ENCODE results near the gene ZNF677.
"Not testable (repeated sequence)": the region's sequence is repeated elsewhere in the genome, so short reads cannot be mapped to it uniquely, and the experiment has no call there.

ZNF677 gene

DNA sequence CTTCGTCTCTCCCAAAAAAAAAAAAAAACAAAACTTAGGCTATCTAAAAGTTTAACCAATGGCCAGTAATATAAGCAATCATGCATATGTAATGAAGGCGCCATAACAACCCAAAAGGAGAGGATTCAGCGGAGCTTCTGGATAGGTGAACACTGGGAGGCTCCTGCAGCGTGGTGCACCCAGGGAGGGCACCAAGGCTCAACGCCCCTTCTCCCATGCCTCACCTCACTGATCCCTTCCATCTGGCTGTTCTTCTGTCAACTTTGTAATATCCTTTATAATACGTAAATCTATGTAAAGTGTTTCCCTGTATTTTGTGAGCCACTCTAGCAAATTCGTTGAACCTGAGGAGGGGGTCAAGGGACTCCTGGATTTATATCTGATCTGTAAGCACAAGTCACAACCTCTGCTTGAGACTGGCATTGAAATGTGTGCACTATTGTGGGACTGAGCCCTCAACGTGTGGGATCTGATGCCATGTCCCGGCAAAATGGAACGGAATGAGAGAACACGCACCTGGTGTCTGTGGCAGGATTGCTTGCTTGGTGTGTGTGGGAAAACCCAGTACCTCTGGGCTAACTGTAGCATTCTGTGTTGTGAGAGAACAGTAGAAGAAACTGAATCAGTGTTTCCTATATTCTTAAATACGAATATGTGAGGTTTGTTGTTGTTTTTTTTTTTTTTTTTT, 61.0 kb downstream of the ZNF677 start:
- no peak for DNase-seq (ENCODE audit: low read depth in 3 of 3)

DNA sequence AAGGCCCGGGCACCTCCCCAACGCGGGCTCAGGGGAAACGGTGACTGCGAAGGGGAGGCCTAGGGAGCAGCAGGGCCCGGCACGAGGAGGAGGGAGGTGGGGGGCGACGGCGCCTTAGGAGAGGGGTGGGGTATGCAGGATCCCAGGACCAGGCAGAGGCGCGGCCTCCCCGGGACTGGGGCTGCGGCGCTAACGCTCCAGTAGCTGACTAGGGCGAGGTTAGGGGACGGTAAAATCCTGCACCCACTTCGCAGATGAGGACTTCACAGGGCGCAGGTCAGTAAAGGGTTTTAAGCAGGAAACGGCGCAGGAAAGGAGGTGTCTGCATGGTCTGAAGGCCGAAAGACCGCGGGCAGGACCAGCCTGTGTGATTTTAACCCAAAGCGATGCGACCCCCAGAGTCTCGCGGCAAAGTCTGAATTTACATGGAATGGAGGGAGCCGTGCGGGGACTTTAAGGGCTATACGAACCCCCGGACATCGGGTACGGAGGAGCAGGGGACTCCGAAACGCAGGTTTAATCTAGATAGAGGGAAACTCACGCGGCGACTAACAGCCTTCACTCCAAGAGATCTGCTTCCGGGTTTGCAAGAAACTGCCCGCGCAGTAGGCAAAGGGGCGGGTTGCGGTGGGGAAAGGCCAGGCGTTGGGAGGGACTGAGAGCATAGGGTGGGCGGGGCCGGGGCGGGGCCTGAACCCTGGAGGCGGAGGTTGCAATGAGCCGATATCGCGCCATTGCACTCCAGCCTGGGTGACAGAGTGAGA, 61.7 kb downstream of the ZNF677 start, which contains the start of gene ZNF665:
TSS of gene ZNF665 (minus strand) at position 588 of the 764 bp plus-strand sequence. CDS start 10,460 bp downstream, outside the sequence.
- DNase-seq (ENCODE audit: low read depth in 3 of 3), result peak; percentile 52 to 78 (median 60)

DNA sequence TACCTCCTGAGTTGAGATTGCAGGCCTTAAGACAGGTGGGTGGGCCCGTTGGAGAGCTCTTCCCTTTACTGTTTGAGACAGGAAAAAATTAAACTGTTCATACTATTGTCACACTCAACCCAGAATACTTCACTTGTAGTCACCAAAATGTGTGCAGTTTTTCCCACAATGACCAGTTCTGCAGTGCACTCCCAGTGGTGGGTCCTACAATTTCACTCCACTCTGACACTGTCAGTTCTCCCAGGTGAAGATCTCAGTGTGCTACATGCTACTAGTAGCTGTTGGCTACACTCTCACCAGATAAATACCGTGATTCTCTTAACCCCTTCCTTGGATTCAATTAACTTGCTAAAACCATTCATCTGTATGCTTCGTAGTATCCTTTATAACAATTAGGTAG, 64.4 kb downstream of the ZNF677 start:
- DNase-seq (ENCODE audit: low read depth in 3 of 3), result no peak

DNA sequence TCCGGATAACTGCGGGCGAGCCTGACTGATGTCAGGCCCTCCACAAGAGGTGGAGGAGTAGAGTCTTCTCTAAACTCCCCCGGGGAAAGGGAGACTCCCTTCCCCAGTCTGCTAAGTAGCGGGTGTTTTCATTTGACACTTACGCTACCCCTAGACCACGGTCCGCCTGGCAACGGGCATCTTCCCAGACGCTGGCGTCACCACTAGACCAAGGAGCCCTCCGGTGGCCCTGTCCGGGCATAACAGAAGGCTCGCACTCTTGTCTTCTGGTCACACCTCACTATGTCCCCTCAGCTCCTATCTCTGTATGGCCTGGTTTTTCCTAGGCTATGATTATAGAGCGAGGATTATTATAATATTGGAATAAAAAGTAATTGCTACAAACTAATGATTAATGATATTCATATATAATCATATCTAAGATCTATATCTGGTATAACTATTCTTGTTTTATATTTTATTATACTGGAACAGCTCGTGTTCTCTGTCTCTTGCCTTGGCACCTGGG, 64.9 kb downstream of the ZNF677 start:
- not testable (repeated sequence) for DNase-seq (ENCODE audit: low read depth in 3 of 3)
